Suprapubic skin (tissue), 4 donors: ENCODE measurements around the gene SGF29. TPM values are rescaled to one million over a fixed set of nuclear protein-coding genes. Genes with fewer than 3 reads are reported as not detected.
"Not testable (repeated sequence)": the region's sequence is repeated elsewhere in the genome, so short reads cannot be mapped to it uniquely, and the experiment has no call there.

Experiments used
- DNase-seq, 2 donors: peaks; one replicate each; pipeline ENCODE4 v3.0.0-alpha.2; 2019; ENCODE audit warnings: low spot score in 2 of 2
- H3K27ac ChIP-seq: fragments of 200-600 bp; sonication (generic); one replicate; pipeline ENCODE4 v1.5.1; 2019
- H3K27me3 ChIP-seq: fragments of 200-600 bp; sonication (generic); one replicate; pipeline ENCODE4 v1.5.1; 2019
- H3K36me3 ChIP-seq: fragments of 200-600 bp; sonication (generic); one replicate; pipeline ENCODE4 v1.5.1; 2019
- H3K4me1 ChIP-seq: fragments of 200-600 bp; sonication (generic); one replicate; pipeline ENCODE4 v1.5.1; 2019
- H3K4me3 ChIP-seq: fragments of 200-600 bp; sonication (generic); one replicate; pipeline ENCODE4 v1.5.1; 2019; ENCODE audit warnings: mild to moderate bottlenecking
- H3K9me3 ChIP-seq: fragments of 200-600 bp; sonication (generic); one replicate; pipeline ENCODE4 v1.5.1; 2019
- EP300 ChIP-seq: sonication (generic); formaldehyde crosslinking; IDR thresholded peaks from one replicate; pipeline ENCODE4 v1.6.1; 2017; ENCODE audit warnings: antibody characterized with exemption
- POLR2A ChIP-seq, 2 donors: fragments of 450-650 bp; IDR thresholded peaks; one replicate each; pipeline ENCODE4 v1.6.1; 2017; ENCODE audit warnings: antibody characterized with exemption in 2 of 2, mild to moderate bottlenecking in 2 of 2, moderate library complexity in 2 of 2
- POLR2AphosphoS5 ChIP-seq, 3 donors: sonication (generic); formaldehyde crosslinking; IDR thresholded peaks; one replicate each; pipeline ENCODE4 v1.6.1; 2017; ENCODE audit warnings: antibody characterized with exemption in 3 of 3
- WGBS: methylation state at CpG from one replicate; pipeline ENCODE4 v1.1.5; 2018; 5-methylcytosine and 5-hydroxymethylcytosine counted together
- total RNA-seq, 4 donors: library from RNA; depleted of rRNA; stranded (reverse); fragments of >200 nt; gene quantifications; one replicate each; pipeline ENCODE4 v1.1.0, GENCODE V29; 2016
- TF ChIP-seq, protein P1 (sequence below), 2 donors: fragments of 200-600 bp in 1 of 2; fragments of 450-650 bp in 1 of 2; sonication (generic) in 1 of 2; IDR thresholded peaks; one replicate each; pipeline ENCODE4 v1.5.1; 2016 to 2019; ENCODE audit warnings: antibody characterized with exemption in 2 of 2, mild to moderate bottlenecking in 1 of 2, moderate library complexity in 1 of 2

Gene SGF29
- total RNA-seq, 4 donors from 2014 or later, result 20.2 to 36.1 (median 24.8) TPM

DNA sequence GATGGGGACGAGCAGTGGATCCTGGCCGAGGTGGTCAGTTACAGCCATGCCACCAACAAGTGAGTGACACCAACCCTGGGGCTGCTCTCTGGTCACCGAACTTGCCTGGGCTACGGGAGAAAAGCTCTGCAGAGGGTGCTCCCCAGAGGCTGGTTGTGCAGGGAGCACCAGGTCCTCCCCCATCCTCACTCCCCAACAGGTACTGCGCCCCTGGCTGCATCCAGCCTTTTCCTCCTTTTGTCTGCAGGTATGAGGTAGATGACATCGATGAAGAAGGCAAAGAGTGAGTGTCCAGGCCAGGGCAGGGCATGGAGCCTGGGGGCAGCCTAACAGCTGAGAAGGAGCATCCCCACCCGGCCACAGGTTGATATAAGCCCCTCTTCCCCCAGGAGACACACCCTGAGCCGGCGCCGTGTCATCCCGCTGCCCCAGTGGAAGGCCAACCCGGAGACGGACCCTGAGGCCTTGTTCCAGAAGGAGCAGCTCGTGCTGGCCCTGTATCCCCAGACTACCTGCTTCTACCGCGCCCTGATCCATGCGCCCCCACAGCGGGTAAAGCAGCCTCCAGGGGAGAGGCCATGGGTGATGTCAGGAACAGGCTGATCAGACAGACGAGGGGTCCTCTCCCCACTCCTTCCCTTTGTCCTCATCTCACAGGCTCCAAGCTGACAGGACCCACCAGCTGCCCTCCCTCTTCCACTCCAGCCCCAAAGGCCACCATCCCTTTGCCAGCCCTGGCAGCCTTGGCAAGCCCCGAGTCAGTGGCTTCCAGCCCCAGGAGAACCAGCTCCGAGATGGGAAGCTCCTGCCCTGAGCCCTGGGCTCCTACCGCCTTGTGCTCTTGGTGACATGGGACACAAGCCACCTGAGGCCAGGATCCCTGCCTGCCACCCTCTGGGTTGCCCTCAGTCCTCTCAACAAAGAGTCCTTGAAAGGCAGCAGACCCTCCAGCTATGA, 36.9 kb downstream of the SGF29 start:
- no peak overlapping the region for H3K27ac ChIP-seq
- H3K4me1 ChIP-seq, result no peaks in the 10 kb centered on the region
- peaks cover 67% of the 10 kb centered on the region for H3K36me3 ChIP-seq
- no peak for DNase-seq
- no peaks in the 10 kb centered on the region for H3K27me3 ChIP-seq
- no peaks in the 10 kb centered on the region for H3K9me3 ChIP-seq
- no peak overlapping the region for H3K4me3 ChIP-seq
- 89% methylated on average over 19 of the region's 22 CpGs for WGBS
- TF ChIP-seq POLR2AphosphoS5 (IDR thresholded peaks at IDR 0.05) (no peak), EP300 (no peak), POLR2A (IDR thresholded peaks at IDR 0.05) (no peak)
- TF ChIP-seq, protein P1, sequence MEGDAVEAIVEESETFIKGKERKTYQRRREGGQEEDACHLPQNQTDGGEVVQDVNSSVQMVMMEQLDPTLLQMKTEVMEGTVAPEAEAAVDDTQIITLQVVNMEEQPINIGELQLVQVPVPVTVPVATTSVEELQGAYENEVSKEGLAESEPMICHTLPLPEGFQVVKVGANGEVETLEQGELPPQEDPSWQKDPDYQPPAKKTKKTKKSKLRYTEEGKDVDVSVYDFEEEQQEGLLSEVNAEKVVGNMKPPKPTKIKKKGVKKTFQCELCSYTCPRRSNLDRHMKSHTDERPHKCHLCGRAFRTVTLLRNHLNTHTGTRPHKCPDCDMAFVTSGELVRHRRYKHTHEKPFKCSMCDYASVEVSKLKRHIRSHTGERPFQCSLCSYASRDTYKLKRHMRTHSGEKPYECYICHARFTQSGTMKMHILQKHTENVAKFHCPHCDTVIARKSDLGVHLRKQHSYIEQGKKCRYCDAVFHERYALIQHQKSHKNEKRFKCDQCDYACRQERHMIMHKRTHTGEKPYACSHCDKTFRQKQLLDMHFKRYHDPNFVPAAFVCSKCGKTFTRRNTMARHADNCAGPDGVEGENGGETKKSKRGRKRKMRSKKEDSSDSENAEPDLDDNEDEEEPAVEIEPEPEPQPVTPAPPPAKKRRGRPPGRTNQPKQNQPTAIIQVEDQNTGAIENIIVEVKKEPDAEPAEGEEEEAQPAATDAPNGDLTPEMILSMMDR (IDR thresholded peaks at IDR 0.05), result no peak

DNA sequence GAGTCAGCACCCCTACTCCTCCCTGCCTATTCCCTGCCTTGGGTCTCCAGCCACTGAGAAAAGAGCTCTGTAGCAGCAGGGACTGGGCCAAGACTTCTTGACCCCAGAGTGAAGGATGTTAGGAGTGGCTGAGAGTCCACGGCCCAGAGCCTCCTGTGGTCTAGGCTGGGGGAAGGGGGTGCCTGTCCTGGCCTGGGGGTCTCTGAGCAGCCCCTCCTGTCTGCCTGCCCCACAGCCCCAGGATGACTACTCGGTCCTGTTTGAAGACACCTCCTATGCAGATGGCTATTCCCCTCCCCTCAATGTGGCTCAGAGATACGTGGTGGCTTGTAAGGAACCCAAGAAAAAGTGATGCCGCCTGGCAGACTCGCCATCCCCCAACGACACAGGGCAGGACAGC, 37.6 kb downstream of the SGF29 start:
- no peak overlapping the region for H3K27ac ChIP-seq
- no peak overlapping the region for H3K4me3 ChIP-seq
- no peaks in the 10 kb centered on the region for H3K4me1 ChIP-seq
- TF ChIP-seq, protein P1 (IDR thresholded peaks at IDR 0.05), result no peak
- TF ChIP-seq POLR2A (IDR thresholded peaks at IDR 0.05) (no peak), EP300 (no peak), POLR2AphosphoS5 (IDR thresholded peaks at IDR 0.05) (no peak)
- WGBS, result 92% methylated on average over 4 of the region's 6 CpGs
- DNase-seq, result no peak
- peaks cover 61% of the 10 kb centered on the region for H3K36me3 ChIP-seq
- no peaks in the 10 kb centered on the region for H3K9me3 ChIP-seq
- no peaks in the 10 kb centered on the region for H3K27me3 ChIP-seq

DNA sequence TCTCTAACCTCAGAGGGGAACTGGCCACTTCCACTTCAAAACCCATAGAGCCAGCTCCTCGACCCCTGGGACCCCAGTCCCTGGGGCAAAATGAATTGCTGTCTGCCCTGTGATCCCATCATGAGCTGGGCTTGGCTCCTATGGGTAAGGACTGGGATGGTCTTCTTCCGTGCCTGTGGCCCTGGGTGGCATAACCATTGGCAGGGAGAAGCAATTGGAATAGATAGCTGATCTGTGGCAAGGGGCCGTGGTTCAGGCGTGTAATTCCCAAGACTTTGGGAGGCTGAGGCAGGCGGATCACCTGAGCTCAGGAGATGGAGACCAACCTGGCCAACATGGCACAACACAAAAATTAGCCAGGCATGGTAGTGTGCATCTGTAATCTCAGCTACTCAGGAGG, 38.8 kb downstream of the SGF29 start:
- no peaks in the 10 kb centered on the region for H3K27me3 ChIP-seq
- H3K27ac ChIP-seq, result no peak overlapping the region
- 96% methylated on average over 4 of the region's 5 CpGs for WGBS
- DNase-seq, result no peak
- peaks cover 50% of the 10 kb centered on the region for H3K36me3 ChIP-seq
- TF ChIP-seq POLR2A (IDR thresholded peaks at IDR 0.05), result no peak
- TF ChIP-seq, protein P1 (IDR thresholded peaks at IDR 0.05), result no peak
- TF ChIP-seq EP300, result no peak
- TF ChIP-seq POLR2AphosphoS5 (IDR thresholded peaks at IDR 0.05), result no peak
- H3K9me3 ChIP-seq, result no peaks in the 10 kb centered on the region
- no peak overlapping the region for H3K4me3 ChIP-seq
- peaks cover 6% of the 10 kb centered on the region for H3K4me1 ChIP-seq

DNA sequence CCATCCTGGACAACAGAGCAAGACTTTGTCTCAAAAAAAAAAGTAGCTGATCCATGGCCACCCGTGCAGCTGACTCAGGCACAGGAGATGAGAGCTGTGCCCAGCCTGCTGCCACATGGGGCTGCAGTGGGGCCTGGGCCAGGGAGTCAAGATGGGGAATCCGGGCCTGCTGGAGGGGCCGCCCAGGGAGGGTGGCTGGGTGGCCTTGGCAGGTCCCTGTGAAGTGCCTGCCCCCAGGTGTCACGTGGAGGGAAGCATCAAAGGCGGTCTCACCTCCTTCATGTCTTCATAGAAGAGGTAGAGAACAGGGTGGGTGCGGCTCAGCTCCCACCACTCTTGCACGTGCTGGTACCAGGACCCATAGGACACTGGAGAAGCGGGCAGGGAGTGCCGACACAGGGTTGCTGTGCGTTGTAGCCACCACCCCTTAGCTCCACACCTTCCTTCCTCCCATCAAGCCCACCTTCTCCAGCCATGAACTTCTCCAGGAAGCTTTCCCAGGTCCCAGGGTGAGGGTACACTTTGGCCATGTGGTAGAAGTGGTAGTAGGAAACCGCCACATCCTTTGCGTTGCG, 39.3 kb downstream of the SGF29 start:
- peaks cover 44% of the 10 kb centered on the region for H3K36me3 ChIP-seq

DNA sequence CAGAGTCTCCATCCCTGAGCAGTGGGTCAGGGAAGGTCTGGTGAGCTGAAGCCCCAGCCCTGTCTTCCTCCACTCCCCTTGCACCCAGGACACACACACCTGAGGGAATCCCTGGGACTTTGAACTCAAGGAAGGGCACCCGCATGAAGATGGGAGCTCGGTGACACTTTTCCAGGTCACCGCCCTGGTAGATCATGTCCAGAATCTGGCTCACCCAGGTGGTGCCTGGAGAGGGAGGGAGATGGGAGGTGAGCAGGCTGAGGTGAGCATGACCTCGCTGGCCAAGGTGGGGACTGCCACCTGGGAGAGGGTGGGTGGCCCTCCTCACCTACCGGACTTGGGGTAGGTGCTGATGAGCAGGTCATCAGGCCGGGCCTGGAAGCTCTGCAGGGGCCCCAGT, 41.7 kb downstream of the SGF29 start:
- WGBS, result 94% methylated on average over 4 of the region's 6 CpGs
- H3K9me3 ChIP-seq, H3K27ac ChIP-seq, H3K27me3 ChIP-seq, DNase-seq, H3K4me3 ChIP-seq, H3K4me1 ChIP-seq: not testable (repeated sequence)
- peaks cover 20% of the 10 kb centered on the region for H3K36me3 ChIP-seq

More for the DNA sequence above, 39.3 kb downstream of the SGF29 start:
- no peaks in the 10 kb centered on the region for H3K9me3 ChIP-seq
- no peak for DNase-seq
- TF ChIP-seq EP300, result no peak
- TF ChIP-seq, protein P1 (IDR thresholded peaks at IDR 0.05), result no peak
- TF ChIP-seq POLR2A (IDR thresholded peaks at IDR 0.05), result no peak
- TF ChIP-seq POLR2AphosphoS5 (IDR thresholded peaks at IDR 0.05), result no peak
- no peaks in the 10 kb centered on the region for H3K27me3 ChIP-seq
- 71% methylated on average over 5 of the region's 13 CpGs for WGBS
- H3K4me3 ChIP-seq, result no peak overlapping the region
- H3K27ac ChIP-seq, result no peak overlapping the region
- H3K4me1 ChIP-seq, result peaks cover 8% of the 10 kb centered on the region
